Measurements from ENCODE around the gene NUP205.
A peak's percentile ranks its signal among the peaks of the same experiment; 100 is the strongest.

GRCh38 chr7:135672560-135673359, 115.0 kb downstream of the NUP205 start:
- peak; percentile 96 for TF ChIP-seq CTCF (IDR thresholded peaks at IDR 0.05; ENCODE audit: low read length)
- no peak for TF ChIP-seq EZH2 (IDR thresholded peaks at IDR 0.05; ENCODE audit: borderline replicate concordance, low read length)

Measured in OCI-LY1 (cell line).